HepG2 (cell line): Measurements from ENCODE around the gene GCNT2. TPM values are rescaled to one million over a fixed set of nuclear protein-coding genes. Genes with fewer than 3 reads are reported as not detected.

Experiments
- MIER3 ChIP-seq: IDR thresholded peaks from 2 replicates; pipeline ENCODE4 v1.6.1; 2016; ENCODE audit warnings: missing compliant biosample characterization, borderline replicate concordance
- NONO ChIP-seq, 2 experiments: fragments of 450-650 bp in 1 of 2; sonication (generic) in 1 of 2; formaldehyde crosslinking in 1 of 2; IDR thresholded peaks in 1 of 2; conservative IDR thresholded peaks in 1 of 2; 2 replicates each; pipeline versions ENCODE4 v1.6.1 to v1.8.0; 2017 to 2022; ENCODE audit warnings: mild to moderate bottlenecking in 1 of 2, missing genetic modification reagents in 1 of 2, moderate library complexity in 1 of 2
- SOX5 ChIP-seq: IDR thresholded peaks from 2 replicates; pipeline ENCODE4 v1.6.1; 2016; ENCODE audit warnings: borderline replicate concordance
- SRY ChIP-seq: sonication (generic); formaldehyde crosslinking; IDR thresholded peaks from 2 replicates; pipeline ENCODE4 v1.8.0; 2022; ENCODE audit warnings: mild to moderate bottlenecking, missing genetic modification reagents
- SSRP1 ChIP-seq: IDR thresholded peaks from 2 replicates; pipeline ENCODE4 v1.6.1; 2016; ENCODE audit warnings: control low read depth
- THAP11 ChIP-seq: IDR thresholded peaks from 2 replicates; pipeline ENCODE4 v1.6.1; 2016; ENCODE audit warnings: missing biosample characterization, missing genetic modification reagents
- THRA ChIP-seq: sonication (generic); formaldehyde crosslinking; IDR thresholded peaks from 2 replicates; pipeline ENCODE4 v1.4.0; 2020; ENCODE audit warnings: missing genetic modification reagents, borderline replicate concordance
- XRCC5 ChIP-seq: fragments of 200-400 bp; formaldehyde crosslinking; optimal IDR thresholded peaks from 2 replicates; pipeline ENCODE3; 2017; ENCODE audit warnings: mild to moderate bottlenecking, low read length
- ZBTB2 ChIP-seq: sonication (generic); formaldehyde crosslinking; IDR thresholded peaks from 2 replicates; pipeline ENCODE4 v1.8.0; 2022; ENCODE audit warnings: low read depth, missing genetic modification reagents
- ZMYM2 ChIP-seq: sonication (generic); formaldehyde crosslinking; IDR thresholded peaks from 2 replicates; pipeline ENCODE4 v1.8.0; 2022; ENCODE audit warnings: mild to moderate bottlenecking, missing genetic modification reagents
- ZNF367 ChIP-seq: sonication (generic); formaldehyde crosslinking; IDR thresholded peaks from 2 replicates; pipeline ENCODE4 v1.4.0; 2020; ENCODE audit warnings: missing genetic modification reagents, borderline replicate concordance
- polyA plus RNA-seq, 8 experiments: library from polyadenylated mRNA; depleted of rRNA in 3 of 8; stranded (reverse) in 7 of 8; unstranded in 1 of 8; fragments of >200 nt; fragmentation: Illumina TruSeq in 4 of 8; extraction: Trizol in 4 of 8; gene quantifications; 2 replicates each; pipeline versions ENCODE4 v1.2.1 to v1.2.3, GENCODE V29; 2011 to 2016; ENCODE audit warnings: low read depth in 4 of 8, missing spikeins in 1 of 8, mixed read lengths in 1 of 8; ENCODE audit not compliant: insufficient read depth in 1 of 8
- total RNA-seq, 5 experiments: library from RNA; depleted of rRNA; stranded (reverse); fragments of >200 nt; fragmentation: Illumina TruSeq; extraction: Trizol; gene quantifications; 2 replicates each; pipeline ENCODE4 v1.2.3, GENCODE V29; 2016; ENCODE audit warnings: low read depth in 1 of 5
- TF ChIP-seq, protein P1 (sequence below): IDR thresholded peaks from 2 replicates; pipeline ENCODE4 v1.6.1; 2016; ENCODE audit warnings: low read depth, missing genetic modification reagents, missing compliant biosample characterization
- TF ChIP-seq, protein P2 (sequence below): sonication (generic); formaldehyde crosslinking; conservative IDR thresholded peaks from 2 replicates; pipeline ENCODE4 v1.4.0; 2020; ENCODE audit warnings: mild to moderate bottlenecking, missing genetic modification reagents, moderate library complexity

Gene GCNT2
- total and polyA plus RNA-seq, 2 of the 13 experiments (the other 11 are each of a cell fraction or from before 2014, with no cell fraction given) = 11.8 to 31.9 TPM

GRCh38 chr6:10521104-10521808, at the start of gene GCNT2 (continued):
- TF ChIP-seq SOX5 (CRISPR knock-in tag) = peak; percentile 36; the same call in 1 of the 2 replicates
- TF ChIP-seq SRY (CRISPR knock-in tag) = no peak
- TF ChIP-seq NONO (IDR thresholded peaks at IDR 0.05) = no peak
- TF ChIP-seq NONO (CRISPR knock-in tag; conservative IDR thresholded peaks at IDR 0.05) = no peak
- TF ChIP-seq ZMYM2 = 0 out of 2 replicates have a peak, but pooled peaks have one; percentile 46
- TF ChIP-seq, protein P1, sequence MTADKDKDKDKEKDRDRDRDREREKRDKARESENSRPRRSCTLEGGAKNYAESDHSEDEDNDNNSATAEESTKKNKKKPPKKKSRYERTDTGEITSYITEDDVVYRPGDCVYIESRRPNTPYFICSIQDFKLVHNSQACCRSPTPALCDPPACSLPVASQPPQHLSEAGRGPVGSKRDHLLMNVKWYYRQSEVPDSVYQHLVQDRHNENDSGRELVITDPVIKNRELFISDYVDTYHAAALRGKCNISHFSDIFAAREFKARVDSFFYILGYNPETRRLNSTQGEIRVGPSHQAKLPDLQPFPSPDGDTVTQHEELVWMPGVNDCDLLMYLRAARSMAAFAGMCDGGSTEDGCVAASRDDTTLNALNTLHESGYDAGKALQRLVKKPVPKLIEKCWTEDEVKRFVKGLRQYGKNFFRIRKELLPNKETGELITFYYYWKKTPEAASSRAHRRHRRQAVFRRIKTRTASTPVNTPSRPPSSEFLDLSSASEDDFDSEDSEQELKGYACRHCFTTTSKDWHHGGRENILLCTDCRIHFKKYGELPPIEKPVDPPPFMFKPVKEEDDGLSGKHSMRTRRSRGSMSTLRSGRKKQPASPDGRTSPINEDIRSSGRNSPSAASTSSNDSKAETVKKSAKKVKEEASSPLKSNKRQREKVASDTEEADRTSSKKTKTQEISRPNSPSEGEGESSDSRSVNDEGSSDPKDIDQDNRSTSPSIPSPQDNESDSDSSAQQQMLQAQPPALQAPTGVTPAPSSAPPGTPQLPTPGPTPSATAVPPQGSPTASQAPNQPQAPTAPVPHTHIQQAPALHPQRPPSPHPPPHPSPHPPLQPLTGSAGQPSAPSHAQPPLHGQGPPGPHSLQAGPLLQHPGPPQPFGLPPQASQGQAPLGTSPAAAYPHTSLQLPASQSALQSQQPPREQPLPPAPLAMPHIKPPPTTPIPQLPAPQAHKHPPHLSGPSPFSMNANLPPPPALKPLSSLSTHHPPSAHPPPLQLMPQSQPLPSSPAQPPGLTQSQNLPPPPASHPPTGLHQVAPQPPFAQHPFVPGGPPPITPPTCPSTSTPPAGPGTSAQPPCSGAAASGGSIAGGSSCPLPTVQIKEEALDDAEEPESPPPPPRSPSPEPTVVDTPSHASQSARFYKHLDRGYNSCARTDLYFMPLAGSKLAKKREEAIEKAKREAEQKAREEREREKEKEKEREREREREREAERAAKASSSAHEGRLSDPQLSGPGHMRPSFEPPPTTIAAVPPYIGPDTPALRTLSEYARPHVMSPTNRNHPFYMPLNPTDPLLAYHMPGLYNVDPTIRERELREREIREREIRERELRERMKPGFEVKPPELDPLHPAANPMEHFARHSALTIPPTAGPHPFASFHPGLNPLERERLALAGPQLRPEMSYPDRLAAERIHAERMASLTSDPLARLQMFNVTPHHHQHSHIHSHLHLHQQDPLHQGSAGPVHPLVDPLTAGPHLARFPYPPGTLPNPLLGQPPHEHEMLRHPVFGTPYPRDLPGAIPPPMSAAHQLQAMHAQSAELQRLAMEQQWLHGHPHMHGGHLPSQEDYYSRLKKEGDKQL (CRISPR knock-in tag) = no peak
- TF ChIP-seq THAP11 = 0 out of 2 replicates have a peak, but pooled peaks have one; percentile 22
- TF ChIP-seq XRCC5 = peak; percentile 50
- no peak for TF ChIP-seq ZNF367 (CRISPR knock-in tag)
- TF ChIP-seq SSRP1 = no peak
- no peak for TF ChIP-seq ZBTB2 (CRISPR knock-in tag)
- TF ChIP-seq MIER3 (CRISPR knock-in tag) = 0 out of 2 replicates have a peak, but pooled peaks have one; percentile 18
- TF ChIP-seq, protein P2, sequence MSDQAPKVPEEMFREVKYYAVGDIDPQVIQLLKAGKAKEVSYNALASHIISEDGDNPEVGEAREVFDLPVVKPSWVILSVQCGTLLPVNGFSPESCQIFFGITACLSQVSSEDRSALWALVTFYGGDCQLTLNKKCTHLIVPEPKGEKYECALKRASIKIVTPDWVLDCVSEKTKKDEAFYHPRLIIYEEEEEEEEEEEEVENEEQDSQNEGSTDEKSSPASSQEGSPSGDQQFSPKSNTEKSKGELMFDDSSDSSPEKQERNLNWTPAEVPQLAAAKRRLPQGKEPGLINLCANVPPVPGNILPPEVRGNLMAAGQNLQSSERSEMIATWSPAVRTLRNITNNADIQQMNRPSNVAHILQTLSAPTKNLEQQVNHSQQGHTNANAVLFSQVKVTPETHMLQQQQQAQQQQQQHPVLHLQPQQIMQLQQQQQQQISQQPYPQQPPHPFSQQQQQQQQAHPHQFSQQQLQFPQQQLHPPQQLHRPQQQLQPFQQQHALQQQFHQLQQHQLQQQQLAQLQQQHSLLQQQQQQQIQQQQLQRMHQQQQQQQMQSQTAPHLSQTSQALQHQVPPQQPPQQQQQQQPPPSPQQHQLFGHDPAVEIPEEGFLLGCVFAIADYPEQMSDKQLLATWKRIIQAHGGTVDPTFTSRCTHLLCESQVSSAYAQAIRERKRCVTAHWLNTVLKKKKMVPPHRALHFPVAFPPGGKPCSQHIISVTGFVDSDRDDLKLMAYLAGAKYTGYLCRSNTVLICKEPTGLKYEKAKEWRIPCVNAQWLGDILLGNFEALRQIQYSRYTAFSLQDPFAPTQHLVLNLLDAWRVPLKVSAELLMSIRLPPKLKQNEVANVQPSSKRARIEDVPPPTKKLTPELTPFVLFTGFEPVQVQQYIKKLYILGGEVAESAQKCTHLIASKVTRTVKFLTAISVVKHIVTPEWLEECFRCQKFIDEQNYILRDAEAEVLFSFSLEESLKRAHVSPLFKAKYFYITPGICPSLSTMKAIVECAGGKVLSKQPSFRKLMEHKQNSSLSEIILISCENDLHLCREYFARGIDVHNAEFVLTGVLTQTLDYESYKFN (CRISPR knock-in tag) = 0 out of 2 replicates have a peak, but pooled peaks have one; percentile 27
- TF ChIP-seq THRA = peak; percentile 32; the same call in 1 of the 2 replicates
